ENCODE measurements around the gene CCDC7.
"Not testable (repeated sequence)": the region's sequence is repeated elsewhere in the genome, so short reads cannot be mapped to it uniquely, and the experiment has no call there.

CCDC7 gene

GRCh38 chr10:32562695-32563094 lies 116.8 kb downstream of the CCDC7 start:
- not testable (repeated sequence) for DNase-seq (ENCODE audit: low spot score)

DNA sequence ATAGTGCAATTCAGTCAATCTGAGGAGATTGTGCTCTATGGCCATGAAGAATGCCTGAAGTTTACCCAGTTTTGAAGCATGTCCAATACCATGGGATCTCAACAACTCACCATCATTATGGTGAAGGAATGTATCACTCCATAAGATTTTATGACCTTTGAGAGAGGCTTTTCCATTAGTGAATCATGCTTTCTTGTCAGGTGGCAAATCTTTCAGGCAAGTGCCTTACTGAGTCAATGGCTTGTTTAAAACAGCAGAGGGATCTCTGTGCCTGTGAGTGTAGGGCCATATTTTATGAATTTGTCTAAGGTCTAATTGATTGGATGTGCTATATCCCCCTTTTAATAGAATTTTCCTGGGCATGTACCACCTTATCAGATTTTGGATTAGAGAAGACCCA lies 131.5 kb downstream of the CCDC7 start:
- DNase-seq (ENCODE audit: low spot score), result no peak

GRCh38 chr10:32582946-32583345 lies 137.0 kb downstream of the CCDC7 start:
- DNase-seq (ENCODE audit: low spot score), result no peak

- DNase-seq (ENCODE audit: low spot score), result not testable (repeated sequence)
Observed at GRCh38 chr10:32598022-32598421, 152.1 kb downstream of the CCDC7 start.

- DNase-seq (ENCODE audit: low spot score), result no peak
Observed at GRCh38 chr10:32600317-32600716, 154.4 kb downstream of the CCDC7 start.

GRCh38 chr10:32601562-32601961 lies 155.6 kb downstream of the CCDC7 start:
- DNase-seq (ENCODE audit: low spot score), result not testable (repeated sequence)

GRCh38 chr10:32605787-32606186 lies 159.8 kb downstream of the CCDC7 start:
- DNase-seq (ENCODE audit: low spot score), result no peak

- not testable (repeated sequence) for DNase-seq (ENCODE audit: low spot score)
Observed at GRCh38 chr10:32610543-32610942, 164.6 kb downstream of the CCDC7 start.

DNA sequence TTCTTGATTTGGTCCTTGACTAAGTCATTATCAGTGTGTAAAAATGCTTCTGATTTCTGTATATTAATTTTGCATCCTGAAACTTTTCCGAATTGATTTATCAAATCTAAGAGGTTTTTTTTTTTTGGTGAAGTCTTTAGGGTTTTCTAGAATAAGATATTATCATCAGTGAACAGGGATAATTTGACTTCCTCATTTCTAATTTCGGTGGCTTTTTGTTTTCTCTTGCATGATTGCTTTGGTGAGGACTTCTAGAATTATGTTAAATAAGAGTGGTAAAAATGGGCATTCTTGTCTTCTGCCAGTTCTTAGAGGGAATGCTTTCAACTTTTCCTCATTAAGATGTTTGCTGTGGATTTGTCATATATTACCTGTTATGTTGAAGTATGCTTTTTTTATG lies 170.5 kb downstream of the CCDC7 start:
- no peak for DNase-seq (ENCODE audit: low spot score)

GRCh38 chr10:32618482-32618881 lies 172.5 kb downstream of the CCDC7 start:
- DNase-seq (ENCODE audit: low spot score), result no peak

- DNase-seq (ENCODE audit: low spot score), result no peak
Observed at GRCh38 chr10:32621969-32622368, 176.0 kb downstream of the CCDC7 start.

GRCh38 chr10:32622409-32622808 lies 176.5 kb downstream of the CCDC7 start:
- no peak for DNase-seq (ENCODE audit: low spot score)

GRCh38 chr10:32627183-32627582 lies 181.2 kb downstream of the CCDC7 start:
- no peak for DNase-seq (ENCODE audit: low spot score)

DNA sequence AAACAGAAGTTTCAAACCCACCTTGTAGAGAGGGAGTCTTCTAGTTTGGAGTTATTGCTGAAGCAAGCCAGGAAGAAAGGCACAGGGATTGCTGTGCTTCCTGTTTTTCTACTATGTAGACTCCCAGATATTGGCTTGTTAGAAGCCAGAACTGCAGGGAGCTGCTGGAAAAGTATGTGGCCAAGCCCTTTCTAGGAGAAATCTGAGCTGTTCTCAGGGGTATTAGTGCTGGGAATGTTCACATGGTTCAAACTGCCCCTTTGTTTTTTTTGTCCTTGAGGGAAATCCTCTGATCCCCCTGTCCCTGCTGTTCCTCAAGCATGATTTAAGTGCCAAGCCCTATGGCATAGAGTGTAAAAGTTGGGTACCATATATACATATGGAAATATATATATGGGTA lies 184.0 kb downstream of the CCDC7 start:
- DNase-seq (ENCODE audit: low spot score), result no peak

- DNase-seq (ENCODE audit: low spot score), result no peak
Observed at GRCh38 chr10:32646535-32646934, 200.6 kb downstream of the CCDC7 start.

DNA sequence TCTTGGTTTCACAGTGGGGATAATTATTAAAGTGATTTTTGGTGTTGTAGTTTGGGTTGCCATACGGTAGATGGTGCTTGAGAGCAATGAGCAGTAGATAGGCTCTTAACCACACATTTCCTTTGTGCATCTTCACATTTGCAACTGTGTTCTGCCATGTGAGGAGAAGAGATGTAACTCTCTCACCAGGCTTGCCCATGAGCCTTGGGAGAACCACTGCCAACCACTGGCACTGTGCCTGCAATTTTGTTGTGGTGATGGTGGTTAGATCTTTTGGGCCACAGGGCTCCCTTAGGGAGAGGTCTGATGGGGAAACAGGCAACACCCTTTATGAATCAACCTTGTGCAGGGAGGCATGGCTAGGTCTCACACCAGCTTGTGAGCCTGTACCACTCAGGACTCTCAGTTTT lies 204.3 kb downstream of the CCDC7 start:
- no peak for DNase-seq (ENCODE audit: low spot score)

DNA sequence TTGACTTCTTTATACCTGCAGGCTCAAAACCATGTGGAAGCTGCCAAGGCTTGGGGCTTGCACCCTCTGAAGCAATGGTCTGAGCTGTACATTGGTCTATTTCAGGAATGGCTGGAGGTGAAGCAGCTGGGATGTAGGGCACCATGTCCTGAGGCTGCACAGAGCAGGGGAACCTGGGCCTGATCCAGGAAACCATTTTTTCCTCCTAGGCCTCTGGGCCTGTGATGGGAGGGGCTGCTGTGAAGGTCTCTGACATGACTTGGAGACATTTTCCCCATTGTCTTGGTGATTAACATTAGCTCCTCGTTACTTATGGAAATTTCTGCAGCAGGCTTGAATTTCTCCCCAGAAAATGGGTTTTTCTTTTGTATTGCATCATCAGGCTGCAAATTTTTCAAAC lies 211.5 kb downstream of the CCDC7 start:
- DNase-seq (ENCODE audit: low spot score), result not testable (repeated sequence)

GRCh38 chr10:32661346-32661745 lies 215.4 kb downstream of the CCDC7 start:
- no peak for DNase-seq (ENCODE audit: low spot score)

DNA sequence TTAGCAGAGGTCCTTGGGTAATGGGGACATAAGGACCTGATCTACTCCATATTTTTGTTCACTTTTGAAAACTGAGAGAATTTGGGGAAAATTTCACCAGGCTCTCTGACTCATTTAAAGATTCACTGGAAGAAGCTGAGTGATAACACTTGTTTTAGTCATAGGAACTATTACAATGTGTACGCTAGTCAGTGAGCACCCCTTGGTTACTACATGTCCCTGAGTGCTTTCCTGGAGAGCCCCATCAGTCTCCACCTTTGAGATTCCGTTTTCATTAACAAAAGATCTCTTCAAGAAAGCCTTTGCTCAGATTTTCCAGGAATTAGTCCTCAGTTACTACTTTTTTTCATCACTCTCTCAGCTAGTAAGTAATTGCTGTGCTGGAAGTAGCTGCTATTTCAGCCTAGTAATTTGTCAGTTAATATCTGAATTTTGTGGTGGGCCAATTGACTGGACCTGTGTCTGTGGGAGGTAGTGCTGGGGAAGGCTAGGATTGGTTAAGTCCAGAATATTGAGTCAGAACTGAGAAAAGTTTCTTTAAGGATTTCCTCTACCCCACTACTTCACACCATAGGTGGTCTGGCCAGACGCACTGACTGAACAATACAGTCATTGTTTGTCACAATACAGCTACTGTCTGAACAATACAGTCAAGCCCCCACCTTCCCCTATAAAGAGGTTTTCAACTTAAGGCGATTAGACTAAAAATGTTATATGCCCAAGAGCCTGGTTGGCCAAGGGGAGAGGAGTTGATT lies 235.0 kb downstream of the CCDC7 start:
- no peak for DNase-seq (ENCODE audit: low spot score)

- DNase-seq (ENCODE audit: low spot score), result no peak
Observed at GRCh38 chr10:32684291-32684690, 238.4 kb downstream of the CCDC7 start.

DNA sequence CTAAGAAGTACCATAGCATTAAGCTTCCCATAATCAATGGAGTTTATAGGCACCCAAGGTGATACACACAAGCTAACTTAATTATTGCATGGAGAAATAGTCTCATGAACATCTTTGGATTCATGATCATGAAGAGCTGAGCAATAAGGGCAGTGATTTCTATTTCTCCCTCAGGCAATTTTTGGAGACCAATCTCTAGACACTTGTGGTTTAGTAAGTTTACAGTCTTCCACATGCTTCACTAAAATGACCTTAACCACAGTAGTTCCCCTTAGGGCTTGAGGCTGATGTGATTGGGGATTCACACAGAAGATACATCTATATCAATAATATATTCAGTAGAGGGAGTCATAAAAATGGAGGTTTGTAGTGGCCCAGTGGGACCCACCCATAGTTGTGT lies 241.2 kb downstream of the CCDC7 start:
- no peak for DNase-seq (ENCODE audit: low spot score)

DNA sequence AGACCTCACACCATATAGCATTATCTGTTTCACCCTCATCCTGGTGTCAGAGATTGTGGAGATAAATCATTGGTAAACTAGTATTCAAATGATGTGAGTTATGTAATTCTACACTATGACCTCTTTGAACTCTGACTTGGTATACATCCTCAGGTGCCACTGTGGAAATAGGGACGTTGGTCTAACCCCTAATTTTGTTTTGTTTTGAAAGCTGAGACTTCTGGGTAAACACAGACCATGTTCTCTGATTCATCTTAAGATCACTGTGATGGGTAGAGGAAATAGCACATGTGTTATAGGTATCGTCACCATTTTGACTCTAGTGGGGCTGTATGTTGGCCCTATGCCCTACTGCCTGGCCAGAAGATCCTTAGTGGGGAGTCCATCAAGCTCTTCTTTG lies 241.6 kb downstream of the CCDC7 start:
- no peak for DNase-seq (ENCODE audit: low spot score)

DNA sequence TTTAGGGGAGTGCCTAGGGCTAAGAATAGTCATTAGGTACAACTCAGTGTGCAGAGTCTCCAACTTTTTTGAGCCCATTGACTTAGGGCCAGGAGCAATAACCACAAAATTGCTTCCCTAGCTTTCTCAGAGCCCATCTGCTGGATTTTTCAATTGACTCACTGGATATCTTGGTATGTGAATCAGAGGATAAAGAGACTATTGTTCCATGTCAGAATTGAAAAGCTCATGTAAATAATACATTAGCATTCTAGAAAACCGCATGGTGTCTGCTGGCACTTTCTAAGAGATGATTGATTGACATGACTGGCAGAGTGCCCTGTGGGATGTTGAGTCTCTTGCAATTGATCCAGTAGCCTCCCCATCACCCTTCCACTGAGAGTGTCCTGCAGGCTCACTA lies 246.2 kb downstream of the CCDC7 start:
- DNase-seq (ENCODE audit: low spot score), result no peak

DNA sequence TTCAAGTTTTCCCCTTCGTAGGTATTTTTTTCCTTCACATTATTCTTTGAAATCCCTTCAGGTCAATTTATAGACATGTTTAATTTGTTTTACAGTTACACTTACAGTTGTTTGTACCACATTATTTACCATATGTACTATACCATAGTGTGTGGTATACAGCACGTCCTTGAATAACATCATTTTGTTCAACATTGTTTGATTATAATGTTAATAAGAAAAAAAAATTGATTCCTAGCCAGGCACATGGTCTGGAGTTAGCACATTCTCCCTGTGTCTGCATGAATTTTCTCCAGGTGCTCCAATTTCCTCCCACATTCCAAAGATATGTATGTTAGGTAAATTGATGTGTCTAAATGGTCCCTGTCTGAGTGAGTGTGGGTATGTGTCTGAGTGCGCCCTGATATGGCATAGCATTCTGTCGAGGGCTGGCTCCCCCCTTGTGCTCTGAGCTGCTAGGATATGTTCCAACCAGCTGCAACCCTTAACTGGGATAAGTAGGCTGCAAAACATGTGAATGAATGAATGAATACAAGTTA lies 247.6 kb downstream of the CCDC7 start:
- DNase-seq (ENCODE audit: low spot score), result no peak

Measured in hematopoietic multipotent progenitor cell treated with erythropoietin and hydrocortisone succinate and interleukin-3 and kit ligand, for 17 days (in vitro differentiated cells).